K562 (cell line): ENCODE results near the gene BID. TPM values are rescaled to one million over a fixed set of nuclear protein-coding genes. Genes with fewer than 3 reads are reported as not detected.

Source experiments
- EP400 ChIP-seq: fragments of 450-650 bp; IDR thresholded peaks from 2 replicates; pipeline ENCODE4 v1.6.1; 2017; ENCODE audit warnings: antibody characterized with exemption, mild to moderate bottlenecking, moderate library complexity
- ILK ChIP-seq: fragments of 450-650 bp; IDR thresholded peaks from 2 replicates; pipeline ENCODE4 v1.6.1; 2016; ENCODE audit warnings: missing genetic modification characterization, low read depth, mild to moderate bottlenecking, missing compliant biosample characterization, moderate library complexity, borderline replicate concordance
- TEAD1 ChIP-seq, 2 experiments: fragments of 450-650 bp in 1 of 2; sonication (generic) in 1 of 2; formaldehyde crosslinking; IDR thresholded peaks; 2 replicates each; pipeline versions ENCODE4 v1.4.0 to v1.8.0; 2020 to 2022; ENCODE audit warnings: mild to moderate bottlenecking in 2 of 2, missing genetic modification reagents in 1 of 2
- polyA plus RNA-seq, 8 experiments: library from polyadenylated mRNA; depleted of rRNA in 4 of 8; stranded (reverse) in 5 of 8; unstranded in 3 of 8; fragments of >200 nt; fragmentation: Nextera tagmentation in 2 of 8; fragmentation: Illumina TruSeq in 1 of 8; extraction: Ambion mirVana in 2 of 8; extraction: Trizol in 1 of 8; gene quantifications; 2 replicates each; pipeline versions ENCODE4 v1.2.1 to v1.2.3, GENCODE V29; 2011 to 2014; ENCODE audit warnings: inconsistent platforms in 1 of 8, missing spikeins in 1 of 8
- total RNA-seq, 7 experiments: library from RNA; depleted of rRNA in 6 of 7; stranded (reverse); fragments of >200 nt in 6 of 7; fragmentation: Illumina TruSeq in 2 of 7; extraction: Trizol in 2 of 7; gene quantifications; 2 replicates each; pipeline versions ENCODE4 v1.2.1 to v1.2.3, GENCODE V29; 2011 to 2021; ENCODE audit warnings: low replicate concordance in 1 of 7
- TF ChIP-seq, protein P1 (sequence below): fragments of 450-650 bp; IDR thresholded peaks from 2 replicates; pipeline ENCODE4 v1.6.1; 2016; ENCODE audit warnings: mild to moderate bottlenecking, moderate library complexity

BID gene
- total and polyA plus RNA-seq, 9 of the 15 experiments (the other 6 are each of a cell fraction or from before 2014, with no cell fraction given): 5.2 to 209 (median 63.7) TPM

DNA sequence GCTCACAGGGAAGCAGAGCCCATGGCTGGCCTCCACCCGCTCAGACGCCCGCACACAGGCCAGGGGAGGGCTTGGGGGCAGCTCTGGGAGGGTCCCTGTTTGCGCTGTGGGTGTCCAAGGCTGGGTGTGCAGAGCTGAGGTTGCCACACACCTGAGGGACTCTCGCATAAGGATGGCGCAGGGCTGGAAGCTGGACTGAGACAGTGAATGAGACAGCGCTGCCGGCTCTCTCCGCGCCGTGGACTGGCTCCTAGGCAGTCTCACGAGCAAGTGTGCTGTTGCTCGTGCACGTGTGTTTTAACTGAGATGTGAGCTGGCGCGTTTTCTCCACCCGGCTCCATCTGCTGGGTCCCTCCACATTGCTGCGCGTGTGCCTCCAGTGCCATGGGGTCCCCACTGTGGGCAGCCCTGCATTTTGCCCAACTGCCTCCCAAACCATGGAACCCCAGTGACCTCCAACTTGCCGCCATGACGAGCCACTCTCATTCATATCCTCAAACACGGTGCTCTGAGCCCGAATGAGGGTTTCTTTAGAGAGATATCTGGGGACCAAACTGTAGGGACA, 4.2 kb upstream of the BID start (continued):
- TF ChIP-seq, protein P1, sequence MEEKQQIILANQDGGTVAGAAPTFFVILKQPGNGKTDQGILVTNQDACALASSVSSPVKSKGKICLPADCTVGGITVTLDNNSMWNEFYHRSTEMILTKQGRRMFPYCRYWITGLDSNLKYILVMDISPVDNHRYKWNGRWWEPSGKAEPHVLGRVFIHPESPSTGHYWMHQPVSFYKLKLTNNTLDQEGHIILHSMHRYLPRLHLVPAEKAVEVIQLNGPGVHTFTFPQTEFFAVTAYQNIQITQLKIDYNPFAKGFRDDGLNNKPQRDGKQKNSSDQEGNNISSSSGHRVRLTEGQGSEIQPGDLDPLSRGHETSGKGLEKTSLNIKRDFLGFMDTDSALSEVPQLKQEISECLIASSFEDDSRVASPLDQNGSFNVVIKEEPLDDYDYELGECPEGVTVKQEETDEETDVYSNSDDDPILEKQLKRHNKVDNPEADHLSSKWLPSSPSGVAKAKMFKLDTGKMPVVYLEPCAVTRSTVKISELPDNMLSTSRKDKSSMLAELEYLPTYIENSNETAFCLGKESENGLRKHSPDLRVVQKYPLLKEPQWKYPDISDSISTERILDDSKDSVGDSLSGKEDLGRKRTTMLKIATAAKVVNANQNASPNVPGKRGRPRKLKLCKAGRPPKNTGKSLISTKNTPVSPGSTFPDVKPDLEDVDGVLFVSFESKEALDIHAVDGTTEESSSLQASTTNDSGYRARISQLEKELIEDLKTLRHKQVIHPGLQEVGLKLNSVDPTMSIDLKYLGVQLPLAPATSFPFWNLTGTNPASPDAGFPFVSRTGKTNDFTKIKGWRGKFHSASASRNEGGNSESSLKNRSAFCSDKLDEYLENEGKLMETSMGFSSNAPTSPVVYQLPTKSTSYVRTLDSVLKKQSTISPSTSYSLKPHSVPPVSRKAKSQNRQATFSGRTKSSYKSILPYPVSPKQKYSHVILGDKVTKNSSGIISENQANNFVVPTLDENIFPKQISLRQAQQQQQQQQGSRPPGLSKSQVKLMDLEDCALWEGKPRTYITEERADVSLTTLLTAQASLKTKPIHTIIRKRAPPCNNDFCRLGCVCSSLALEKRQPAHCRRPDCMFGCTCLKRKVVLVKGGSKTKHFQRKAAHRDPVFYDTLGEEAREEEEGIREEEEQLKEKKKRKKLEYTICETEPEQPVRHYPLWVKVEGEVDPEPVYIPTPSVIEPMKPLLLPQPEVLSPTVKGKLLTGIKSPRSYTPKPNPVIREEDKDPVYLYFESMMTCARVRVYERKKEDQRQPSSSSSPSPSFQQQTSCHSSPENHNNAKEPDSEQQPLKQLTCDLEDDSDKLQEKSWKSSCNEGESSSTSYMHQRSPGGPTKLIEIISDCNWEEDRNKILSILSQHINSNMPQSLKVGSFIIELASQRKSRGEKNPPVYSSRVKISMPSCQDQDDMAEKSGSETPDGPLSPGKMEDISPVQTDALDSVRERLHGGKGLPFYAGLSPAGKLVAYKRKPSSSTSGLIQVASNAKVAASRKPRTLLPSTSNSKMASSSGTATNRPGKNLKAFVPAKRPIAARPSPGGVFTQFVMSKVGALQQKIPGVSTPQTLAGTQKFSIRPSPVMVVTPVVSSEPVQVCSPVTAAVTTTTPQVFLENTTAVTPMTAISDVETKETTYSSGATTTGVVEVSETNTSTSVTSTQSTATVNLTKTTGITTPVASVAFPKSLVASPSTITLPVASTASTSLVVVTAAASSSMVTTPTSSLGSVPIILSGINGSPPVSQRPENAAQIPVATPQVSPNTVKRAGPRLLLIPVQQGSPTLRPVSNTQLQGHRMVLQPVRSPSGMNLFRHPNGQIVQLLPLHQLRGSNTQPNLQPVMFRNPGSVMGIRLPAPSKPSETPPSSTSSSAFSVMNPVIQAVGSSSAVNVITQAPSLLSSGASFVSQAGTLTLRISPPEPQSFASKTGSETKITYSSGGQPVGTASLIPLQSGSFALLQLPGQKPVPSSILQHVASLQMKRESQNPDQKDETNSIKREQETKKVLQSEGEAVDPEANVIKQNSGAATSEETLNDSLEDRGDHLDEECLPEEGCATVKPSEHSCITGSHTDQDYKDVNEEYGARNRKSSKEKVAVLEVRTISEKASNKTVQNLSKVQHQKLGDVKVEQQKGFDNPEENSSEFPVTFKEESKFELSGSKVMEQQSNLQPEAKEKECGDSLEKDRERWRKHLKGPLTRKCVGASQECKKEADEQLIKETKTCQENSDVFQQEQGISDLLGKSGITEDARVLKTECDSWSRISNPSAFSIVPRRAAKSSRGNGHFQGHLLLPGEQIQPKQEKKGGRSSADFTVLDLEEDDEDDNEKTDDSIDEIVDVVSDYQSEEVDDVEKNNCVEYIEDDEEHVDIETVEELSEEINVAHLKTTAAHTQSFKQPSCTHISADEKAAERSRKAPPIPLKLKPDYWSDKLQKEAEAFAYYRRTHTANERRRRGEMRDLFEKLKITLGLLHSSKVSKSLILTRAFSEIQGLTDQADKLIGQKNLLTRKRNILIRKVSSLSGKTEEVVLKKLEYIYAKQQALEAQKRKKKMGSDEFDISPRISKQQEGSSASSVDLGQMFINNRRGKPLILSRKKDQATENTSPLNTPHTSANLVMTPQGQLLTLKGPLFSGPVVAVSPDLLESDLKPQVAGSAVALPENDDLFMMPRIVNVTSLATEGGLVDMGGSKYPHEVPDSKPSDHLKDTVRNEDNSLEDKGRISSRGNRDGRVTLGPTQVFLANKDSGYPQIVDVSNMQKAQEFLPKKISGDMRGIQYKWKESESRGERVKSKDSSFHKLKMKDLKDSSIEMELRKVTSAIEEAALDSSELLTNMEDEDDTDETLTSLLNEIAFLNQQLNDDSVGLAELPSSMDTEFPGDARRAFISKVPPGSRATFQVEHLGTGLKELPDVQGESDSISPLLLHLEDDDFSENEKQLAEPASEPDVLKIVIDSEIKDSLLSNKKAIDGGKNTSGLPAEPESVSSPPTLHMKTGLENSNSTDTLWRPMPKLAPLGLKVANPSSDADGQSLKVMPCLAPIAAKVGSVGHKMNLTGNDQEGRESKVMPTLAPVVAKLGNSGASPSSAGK: no peak
- TF ChIP-seq EP400 (no peak), TEAD1 (CRISPR knock-in tag; IDR thresholded peaks at IDR 0.05) (no peak), ILK (tag) (no peak)
- TF ChIP-seq, all 486 proteins: peak for 3
